ENCODE results near the gene MYO5A.
"Not testable (repeated sequence)": the region's sequence is repeated elsewhere in the genome, so short reads cannot be mapped to it uniquely, and the experiment has no call there.

Gene MYO5A

GRCh38 chr15:52441841-52442240 is 86.8 kb downstream of the MYO5A start:
- DNase-seq, result no peak
- no peak for TF ChIP-seq POLR2A (IDR thresholded peaks at IDR 0.05; ENCODE audit: low read length)
- no peak for TF ChIP-seq GATA1 (IDR thresholded peaks at IDR 0.05; ENCODE audit: low read depth, low read length)

GRCh38 chr15:52440946-52441345 is 87.7 kb downstream of the MYO5A start:
- TF ChIP-seq GATA1 (IDR thresholded peaks at IDR 0.05; ENCODE audit: low read depth, low read length) (no peak), POLR2A (IDR thresholded peaks at IDR 0.05; ENCODE audit: low read length) (no peak)
- DNase-seq, result no peak

GRCh38 chr15:52440414-52440813 is 88.3 kb downstream of the MYO5A start:
- TF ChIP-seq POLR2A (IDR thresholded peaks at IDR 0.05; ENCODE audit: low read length) (no peak), GATA1 (IDR thresholded peaks at IDR 0.05; ENCODE audit: low read depth, low read length) (no peak)
- DNase-seq, result no peak

- TF ChIP-seq GATA1 (IDR thresholded peaks at IDR 0.05; ENCODE audit: low read depth, low read length) (no peak), POLR2A (IDR thresholded peaks at IDR 0.05; ENCODE audit: low read length) (no peak)
- no peak for DNase-seq
These were observed 89.2 kb downstream of the MYO5A start for GRCh38 chr15:52439470-52439869.

GRCh38 chr15:52439042-52439441 is 89.6 kb downstream of the MYO5A start:
- not testable (repeated sequence) for DNase-seq

- no peak for DNase-seq
These were observed 90.6 kb downstream of the MYO5A start for GRCh38 chr15:52438047-52438446.

GRCh38 chr15:52437646-52438045 is 91.0 kb downstream of the MYO5A start:
- no peak for DNase-seq
- TF ChIP-seq GATA1 (IDR thresholded peaks at IDR 0.05; ENCODE audit: low read depth, low read length), result no peak

More at GRCh38 chr15:52438047-52438446, 90.6 kb downstream of the MYO5A start:
- TF ChIP-seq GATA1 (IDR thresholded peaks at IDR 0.05; ENCODE audit: low read depth, low read length) (no peak), POLR2A (IDR thresholded peaks at IDR 0.05; ENCODE audit: low read length) (no peak)

- TF ChIP-seq GATA1 (IDR thresholded peaks at IDR 0.05; ENCODE audit: low read depth, low read length) (no peak), POLR2A (IDR thresholded peaks at IDR 0.05; ENCODE audit: low read length) (no peak)
These were observed 91.7 kb downstream of the MYO5A start for GRCh38 chr15:52436981-52437380.

GRCh38 chr15:52434885-52435284 is 93.8 kb downstream of the MYO5A start:
- TF ChIP-seq POLR2A (IDR thresholded peaks at IDR 0.05; ENCODE audit: low read length) (no peak), GATA1 (IDR thresholded peaks at IDR 0.05; ENCODE audit: low read depth, low read length) (no peak)
- DNase-seq, result no peak

More at GRCh38 chr15:52436981-52437380, 91.7 kb downstream of the MYO5A start:
- no peak for DNase-seq

GRCh38 chr15:52428297-52428696 is 100.4 kb downstream of the MYO5A start:
- TF ChIP-seq POLR2A (IDR thresholded peaks at IDR 0.05; ENCODE audit: low read length), result no peak
- TF ChIP-seq GATA1 (IDR thresholded peaks at IDR 0.05; ENCODE audit: low read depth, low read length), result no peak

GRCh38 chr15:52427804-52428203 is 100.9 kb downstream of the MYO5A start:
- DNase-seq, result no peak
- TF ChIP-seq GATA1 (IDR thresholded peaks at IDR 0.05; ENCODE audit: low read depth, low read length), result no peak
- TF ChIP-seq POLR2A (IDR thresholded peaks at IDR 0.05; ENCODE audit: low read length), result no peak

More at GRCh38 chr15:52428297-52428696, 100.4 kb downstream of the MYO5A start:
- DNase-seq, result no peak

- DNase-seq, result no peak
- TF ChIP-seq POLR2A (IDR thresholded peaks at IDR 0.05; ENCODE audit: low read length) (no peak), GATA1 (IDR thresholded peaks at IDR 0.05; ENCODE audit: low read depth, low read length) (no peak)
These were observed 103.7 kb downstream of the MYO5A start for GRCh38 chr15:52424856-52425431.

- DNase-seq, result no peak
- TF ChIP-seq GATA1 (IDR thresholded peaks at IDR 0.05; ENCODE audit: low read depth, low read length) (no peak), POLR2A (IDR thresholded peaks at IDR 0.05; ENCODE audit: low read length) (no peak)
These were observed 104.8 kb downstream of the MYO5A start for GRCh38 chr15:52423852-52424251.

- no peak for DNase-seq
- TF ChIP-seq GATA1 (IDR thresholded peaks at IDR 0.05; ENCODE audit: low read depth, low read length), result no peak
- TF ChIP-seq POLR2A (IDR thresholded peaks at IDR 0.05; ENCODE audit: low read length), result no peak
These were observed 106.7 kb downstream of the MYO5A start for GRCh38 chr15:52422001-52422400.

- TF ChIP-seq GATA1 (IDR thresholded peaks at IDR 0.05; ENCODE audit: low read depth, low read length), result no peak
- TF ChIP-seq POLR2A (IDR thresholded peaks at IDR 0.05; ENCODE audit: low read length), result no peak
- DNase-seq, result no peak
These were observed 107.7 kb downstream of the MYO5A start for GRCh38 chr15:52421029-52421428.

- TF ChIP-seq POLR2A (IDR thresholded peaks at IDR 0.05; ENCODE audit: low read length) (no peak), GATA1 (IDR thresholded peaks at IDR 0.05; ENCODE audit: low read depth, low read length) (no peak)
- DNase-seq, result no peak
These were observed 109.2 kb downstream of the MYO5A start for GRCh38 chr15:52419494-52419893.

All from erythroblast (primary cell).